COLO668 (cell line): ENCODE results near the gene ATP8B1.

Experiments used
- DNase-seq: peaks from one replicate; lab custom pipeline; 2025; ENCODE audit not compliant: unreplicated experiment; lab: John Stamatoyannopoulos, UW

The ATP8B1 gene

DNA sequence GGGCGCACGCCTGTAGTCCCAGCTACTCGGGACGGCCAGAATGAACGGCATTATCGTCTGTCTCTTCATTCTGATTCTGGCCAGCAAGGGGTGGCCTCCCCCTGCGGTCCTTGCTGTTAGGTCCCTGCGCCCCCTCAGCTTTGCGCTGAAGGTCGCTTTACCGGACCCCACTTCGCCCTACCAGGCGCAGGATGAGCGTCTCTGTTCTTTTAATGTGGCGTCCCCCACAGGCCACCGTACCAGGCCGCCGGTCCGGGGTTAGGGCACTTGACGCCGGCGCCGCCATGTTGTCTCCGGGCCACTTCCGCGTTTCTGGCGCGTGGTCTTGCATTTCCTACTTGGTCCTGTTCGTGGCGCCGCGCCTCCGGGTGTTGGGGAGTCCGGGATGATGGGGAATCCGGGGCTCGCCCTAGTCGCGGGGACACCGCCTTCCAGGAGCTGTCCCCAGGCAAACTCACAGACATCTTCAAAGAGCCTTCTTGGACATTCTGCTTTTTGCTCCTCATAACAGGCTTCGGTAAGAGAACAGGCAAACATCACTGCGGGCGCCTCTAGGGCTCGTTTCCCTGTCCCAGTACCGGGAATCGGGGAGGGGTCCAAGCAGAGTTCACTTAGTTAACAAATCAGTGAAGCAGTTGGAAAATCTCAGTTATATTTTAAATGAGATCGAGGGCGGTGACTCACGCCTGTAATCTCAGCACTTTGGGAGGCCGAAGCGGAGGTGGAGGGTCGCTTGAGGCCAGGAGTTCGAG, 172.9 kb downstream of the ATP8B1 start:
- peak; percentile 99 for DNase-seq

DNA sequence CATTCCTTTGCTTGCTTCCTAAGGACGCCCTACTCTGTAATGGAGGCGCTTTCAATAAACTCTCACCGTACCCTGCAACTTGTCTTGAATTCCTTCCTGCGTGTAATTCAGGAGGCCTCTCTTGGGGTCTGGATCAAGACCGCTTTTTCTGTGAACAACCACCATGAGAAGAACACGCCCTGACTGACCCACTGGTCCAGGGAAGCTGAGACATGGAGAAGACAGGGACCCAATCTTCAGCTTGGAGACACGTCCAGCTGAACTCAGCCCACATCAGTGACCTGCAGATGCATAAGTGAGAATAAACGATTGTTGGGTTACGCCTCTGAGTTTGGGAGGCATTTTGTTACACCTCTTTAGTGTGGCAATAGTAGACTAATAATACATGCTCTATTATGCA, 173.7 kb downstream of the ATP8B1 start:
- DNase-seq: no peak

DNA sequence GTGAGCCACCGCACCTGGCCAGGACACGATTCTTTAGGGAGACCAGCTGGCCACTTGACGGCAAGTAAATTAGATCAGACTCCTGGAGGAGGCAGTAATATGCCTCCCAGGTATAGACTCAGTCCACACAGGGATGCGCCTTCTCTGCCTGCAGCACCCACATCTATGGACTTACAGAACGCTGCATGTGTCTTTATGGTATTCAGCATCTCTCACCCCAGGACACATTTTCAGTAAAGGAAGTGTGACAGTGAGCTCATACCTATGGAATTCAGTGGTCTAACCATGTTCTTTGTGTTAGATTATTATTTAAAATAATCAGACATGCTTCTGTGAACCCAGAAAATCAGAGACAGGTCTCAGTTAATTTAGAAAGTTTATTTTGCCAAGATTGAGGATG, 175.6 kb downstream of the ATP8B1 start:
- DNase-seq: no peak

DNA sequence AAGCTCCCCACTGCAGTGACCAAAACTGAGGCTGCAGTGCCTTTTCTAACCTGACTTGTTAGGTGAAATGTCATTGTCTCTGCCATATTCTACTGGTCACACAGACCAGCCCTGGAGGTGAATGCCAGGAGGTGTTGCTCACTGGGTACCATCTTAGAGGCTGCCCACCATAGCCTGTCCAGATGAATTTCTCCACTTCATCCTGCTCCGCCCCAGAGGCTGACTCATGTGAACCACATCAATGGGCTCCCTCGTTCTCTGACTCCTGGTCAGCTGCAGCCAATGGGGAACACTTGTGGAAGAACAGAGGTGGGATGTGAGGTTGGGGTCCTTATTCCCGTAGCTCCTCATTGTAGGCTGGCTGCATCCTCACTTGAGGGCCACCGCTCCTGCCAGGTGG, 178.1 kb downstream of the ATP8B1 start:
- no peak for DNase-seq

DNA sequence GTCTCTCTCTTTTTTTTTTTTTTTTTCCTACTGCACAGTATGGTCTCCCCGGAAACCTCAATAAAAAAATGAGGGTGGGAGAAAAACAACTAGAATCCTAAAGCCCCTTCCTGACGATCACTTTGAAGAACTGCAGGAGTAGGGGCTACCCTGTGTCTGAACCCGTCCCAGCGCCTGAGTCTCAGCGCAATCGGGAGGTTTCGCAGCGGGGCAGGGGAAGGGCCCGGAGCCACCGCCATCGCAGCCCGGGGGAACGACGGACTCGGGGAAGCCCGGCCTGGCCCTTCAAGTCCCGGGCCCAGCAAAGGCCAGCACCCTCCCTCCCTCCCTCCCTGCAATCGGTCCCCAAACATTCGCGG, 181.9 kb downstream of the ATP8B1 start:
- DNase-seq: peak; percentile 54

DNA sequence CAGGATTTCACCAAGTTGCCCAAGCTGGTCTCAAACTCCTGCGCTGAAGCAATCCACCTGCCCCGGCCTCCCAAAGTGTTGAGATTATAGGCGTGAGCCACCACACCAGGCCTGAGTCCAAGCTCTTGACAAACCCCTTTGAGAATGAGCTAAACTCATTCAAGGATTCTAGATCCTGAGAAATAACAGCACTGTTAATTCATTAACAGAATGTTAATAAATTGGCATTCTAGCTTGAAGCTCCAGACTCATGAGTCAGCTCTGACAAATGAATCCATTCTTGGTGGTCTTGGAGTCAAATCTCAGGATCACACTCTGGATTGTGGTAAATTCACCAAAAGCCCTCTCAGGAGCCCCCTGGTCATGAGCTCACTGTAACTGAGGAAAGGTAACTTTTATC, 183.2 kb downstream of the ATP8B1 start:
- no peak for DNase-seq

DNA sequence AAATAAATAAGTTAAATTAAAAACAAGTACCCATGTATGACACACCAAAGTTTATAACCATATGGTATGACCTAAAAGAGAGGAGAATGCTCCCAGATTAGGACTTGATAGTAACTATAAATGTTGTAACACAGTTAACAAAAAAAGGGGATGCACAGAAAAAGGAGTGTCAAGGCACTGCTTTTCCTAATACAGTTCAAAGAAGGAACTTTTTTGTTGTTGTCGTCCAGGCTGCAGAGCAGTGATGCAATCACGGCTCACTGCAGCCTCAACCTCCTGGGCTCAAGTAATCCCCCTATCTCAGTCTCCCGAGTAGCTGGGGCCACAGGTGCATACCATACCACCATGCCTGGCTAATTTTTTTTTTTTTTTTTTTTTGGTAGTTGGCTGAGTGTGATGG, 184.2 kb downstream of the ATP8B1 start:
- DNase-seq: no peak

DNA sequence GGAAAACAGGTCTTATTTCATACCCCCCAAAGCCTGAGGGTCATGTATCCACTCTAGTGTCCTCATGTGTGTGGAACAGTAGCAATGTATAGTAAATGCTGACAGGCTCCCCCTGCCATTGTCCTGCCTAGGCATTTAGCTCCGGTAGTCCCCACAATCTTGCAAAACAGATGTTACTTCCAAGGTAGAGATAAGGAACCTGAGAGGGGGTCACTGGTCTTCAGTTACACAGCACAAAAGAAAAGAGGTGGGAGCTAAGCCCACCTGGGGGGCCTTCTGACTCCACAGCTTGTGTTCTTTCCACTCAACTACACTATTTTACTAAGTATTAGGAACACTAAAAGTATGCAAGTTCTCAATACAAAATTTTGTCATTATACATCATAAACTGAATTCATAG, 199.2 kb downstream of the ATP8B1 start:
- DNase-seq: no peak
